ENCODE results near the gene SLC35A5.

The SLC35A5 gene

DNA sequence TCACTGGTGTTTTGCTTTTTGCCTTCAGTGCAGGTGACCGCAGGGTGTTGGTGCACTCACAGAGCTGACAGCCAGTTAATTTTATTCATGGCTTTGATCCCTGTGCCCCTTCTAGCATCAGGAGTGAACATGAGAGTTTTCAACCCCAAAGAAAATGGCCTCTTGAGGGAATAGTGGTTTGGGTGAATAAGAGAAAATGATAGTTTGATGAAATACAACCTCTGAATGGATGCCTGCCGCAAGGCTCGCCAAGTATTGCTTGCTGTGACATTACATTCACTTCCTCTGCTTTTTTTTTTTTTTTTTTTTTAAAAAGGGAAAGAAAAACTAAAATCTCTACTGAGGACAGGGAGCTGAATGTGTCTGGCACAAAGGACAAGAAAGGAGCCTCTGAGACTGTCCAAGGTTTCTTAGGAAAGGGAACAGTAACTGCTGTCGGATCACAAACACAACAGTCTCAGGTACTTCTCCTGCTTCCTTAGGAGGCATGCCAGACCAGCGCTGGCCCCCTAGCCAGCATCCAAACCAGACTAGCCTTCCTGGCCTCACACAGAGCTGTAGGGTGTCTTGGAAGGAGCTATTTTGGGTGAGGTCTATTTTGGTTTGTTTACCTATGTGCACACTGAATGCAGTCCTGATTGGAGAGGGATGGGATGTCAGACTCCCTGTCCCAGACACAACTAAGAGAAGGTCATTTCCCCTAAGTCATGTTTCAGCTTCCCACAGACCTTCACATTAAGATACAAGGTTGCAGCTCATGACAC is 50.1 kb downstream of the SLC35A5 start:
- Histone ChIP-seq H3K79me2 (ENCODE audit: control insufficient read depth, low read length) (no peaks in the 10 kb centered on the region), H3K4me1 (ENCODE audit: control insufficient read depth, low read length) (no peaks in the 10 kb centered on the region), H3K27ac (ENCODE audit: low read depth, low read length) (no peak overlapping the region), H4K20me1 (ENCODE audit: control insufficient read depth, insufficient read depth, low read depth, low read length) (no peaks in the 10 kb centered on the region), H3K4me3 (ENCODE audit: low read length) (no peak overlapping the region), H3F3A (ENCODE audit: control insufficient read depth, insufficient read depth) (no peaks in the 10 kb centered on the region), H3K4me2 (ENCODE audit: low read length) (no peak overlapping the region), H3K36me3 (ENCODE audit: control insufficient read depth, low read length) (no peaks in the 10 kb centered on the region), H3K27me3 (ENCODE audit: control insufficient read depth, low read length) (peaks cover 3% of the 10 kb centered on the region; the same call in 1 of the 2 replicates), H3K9me2 (replicated peaks; ENCODE audit: control insufficient read depth, low read length) (no peaks in the 10 kb centered on the region), H3K9me3 (ENCODE audit: control insufficient read depth, insufficient read depth, low read length) (no peaks in the 10 kb centered on the region)
- TF ChIP-seq CTCF (IDR thresholded peaks at IDR 0.05; ENCODE audit: low read depth, low read length, poor library complexity, severe bottlenecking) (no peak), EZH2phosphoT487 (IDR thresholded peaks at IDR 0.05; ENCODE audit: borderline replicate concordance, low read length) (no peak)

GRCh38 chr3:112615989-112616731 is 54.3 kb downstream of the SLC35A5 start:
- Histone ChIP-seq H3K9me2 (replicated peaks; ENCODE audit: control insufficient read depth, low read length) (no peaks in the 10 kb centered on the region), H3K9me3 (ENCODE audit: control insufficient read depth, insufficient read depth, low read length) (no peaks in the 10 kb centered on the region), H3K4me3 (ENCODE audit: low read length) (no peak overlapping the region), H3K4me1 (ENCODE audit: control insufficient read depth, low read length) (no peaks in the 10 kb centered on the region), H3K79me2 (ENCODE audit: control insufficient read depth, low read length) (no peaks in the 10 kb centered on the region), H4K20me1 (ENCODE audit: control insufficient read depth, insufficient read depth, low read depth, low read length) (no peaks in the 10 kb centered on the region), H3K27ac (ENCODE audit: low read depth, low read length) (no peak overlapping the region), H3K4me2 (ENCODE audit: low read length) (no peak overlapping the region), H3F3A (ENCODE audit: control insufficient read depth, insufficient read depth) (no peaks in the 10 kb centered on the region), H3K36me3 (ENCODE audit: control insufficient read depth, low read length) (no peaks in the 10 kb centered on the region), H3K27me3 (ENCODE audit: control insufficient read depth, low read length) (no peaks in the 10 kb centered on the region)
- TF ChIP-seq EZH2phosphoT487 (IDR thresholded peaks at IDR 0.05; ENCODE audit: borderline replicate concordance, low read length) (no peak), CTCF (IDR thresholded peaks at IDR 0.05; ENCODE audit: low read depth, low read length, poor library complexity, severe bottlenecking) (no peak)

DNA sequence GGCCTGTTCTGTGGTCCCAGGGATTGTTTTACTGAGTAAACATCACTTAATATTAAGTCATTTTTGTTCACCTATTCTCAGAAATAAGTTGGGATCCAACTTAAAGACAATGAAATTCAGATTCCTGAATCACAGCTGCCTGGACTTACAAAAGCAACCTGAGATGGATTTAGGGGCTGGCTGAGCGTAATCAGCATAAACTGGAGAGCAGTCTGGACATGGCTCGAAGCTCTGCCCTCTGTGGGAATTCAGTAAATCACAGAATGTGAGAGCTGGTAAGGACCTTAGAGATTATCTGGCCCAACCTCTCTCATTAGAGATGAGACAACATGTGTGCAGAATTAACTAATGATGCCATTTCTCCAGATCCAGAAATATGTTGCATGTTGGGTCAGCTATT is 55.4 kb downstream of the SLC35A5 start:
- no peaks in the 10 kb centered on the region for H3K9me3 ChIP-seq (ENCODE audit: control insufficient read depth, insufficient read depth, low read length)

More for the DNA sequence above, 55.4 kb downstream of the SLC35A5 start:
- Histone ChIP-seq H3K27ac (ENCODE audit: low read depth, low read length) (no peak overlapping the region), H3K27me3 (ENCODE audit: control insufficient read depth, low read length) (no peaks in the 10 kb centered on the region), H3K4me2 (ENCODE audit: low read length) (no peak overlapping the region), H3K79me2 (ENCODE audit: control insufficient read depth, low read length) (no peaks in the 10 kb centered on the region), H3K9me2 (replicated peaks; ENCODE audit: control insufficient read depth, low read length) (no peaks in the 10 kb centered on the region), H3F3A (ENCODE audit: control insufficient read depth, insufficient read depth) (no peaks in the 10 kb centered on the region), H4K20me1 (ENCODE audit: control insufficient read depth, insufficient read depth, low read depth, low read length) (no peaks in the 10 kb centered on the region), H3K36me3 (ENCODE audit: control insufficient read depth, low read length) (no peaks in the 10 kb centered on the region), H3K4me3 (ENCODE audit: low read length) (no peak overlapping the region), H3K4me1 (ENCODE audit: control insufficient read depth, low read length) (no peaks in the 10 kb centered on the region)
- TF ChIP-seq CTCF (IDR thresholded peaks at IDR 0.05; ENCODE audit: low read depth, low read length, poor library complexity, severe bottlenecking) (no peak), EZH2phosphoT487 (IDR thresholded peaks at IDR 0.05; ENCODE audit: borderline replicate concordance, low read length) (no peak)
